SU-DHL-6 (cell line): ENCODE measurements around the gene ATP10A.

Experiments
- H2AFZ ChIP-seq: fragments of 200-600 bp; sonication (generic); 2 replicates; pipeline ENCODE4 v1.6.1; 2014; ENCODE audit warnings: low read depth, mild to moderate bottlenecking, moderate library complexity, mixed read lengths, antibody characterized with exemption, low read length; ENCODE audit not compliant: severe bottlenecking
- H3F3A ChIP-seq: fragments of 200-600 bp; shearing (Covaris generic); 2 replicates; pipeline ENCODE4 v1.6.0; 2016; ENCODE audit warnings: antibody characterized with exemption, mild to moderate bottlenecking; ENCODE audit not compliant: insufficient read depth
- H3K27ac ChIP-seq: fragments of 200-600 bp; sonication (generic); 2 replicates; pipeline ENCODE4 v1.5.1; 2016; ENCODE audit warnings: low read depth, mild to moderate bottlenecking, low read length, moderate library complexity, mixed read lengths
- H3K27me3 ChIP-seq: fragments of 200-600 bp; sonication (generic), shearing (Covaris generic); 2 replicates; pipeline ENCODE4 v1.6.0; 2014; ENCODE audit warnings: mild to moderate bottlenecking, low read length
- H3K36me3 ChIP-seq: fragments of 200-600 bp; sonication (generic); 2 replicates; pipeline ENCODE4 v1.6.1; 2014; ENCODE audit warnings: mild to moderate bottlenecking, low read length, mixed read lengths
- H3K4me2 ChIP-seq: fragments of 300-600, 200-600 bp; shearing (Covaris generic), sonication (generic); 2 replicates; pipeline ENCODE4 v1.6.0; 2014; ENCODE audit warnings: low read length, low read depth, mild to moderate bottlenecking; ENCODE audit not compliant: poor library complexity, severe bottlenecking
- H3K4me3 ChIP-seq: fragments of 200-600 bp; sonication (generic); 2 replicates; pipeline ENCODE4 v1.5.1; 2014; ENCODE audit warnings: antibody characterized with exemption, low read length, mild to moderate bottlenecking, mixed read lengths; ENCODE audit not compliant: insufficient read depth, poor library complexity, severe bottlenecking
- H3K79me2 ChIP-seq: fragments of 200-600 bp; sonication (generic); 2 replicates; pipeline ENCODE4 v1.6.1; 2014; ENCODE audit warnings: mild to moderate bottlenecking, low read length, moderate library complexity; ENCODE audit not compliant: insufficient read depth
- H3K9ac ChIP-seq: fragments of 200-600 bp; sonication (generic); 2 replicates; pipeline ENCODE4 v1.7.0; 2014; ENCODE audit warnings: mild to moderate bottlenecking, low read length
- H3K9me2 ChIP-seq: fragments of 200-600 bp; sonication (generic); replicated peaks from 2 replicates; pipeline ENCODE4 v1.6.1; 2014; ENCODE audit warnings: low read length; ENCODE audit not compliant: insufficient read depth
- H3K9me3 ChIP-seq: fragments of 200-600 bp; sonication (generic); 2 replicates; pipeline ENCODE4 v1.6.1; 2014; ENCODE audit warnings: low read length, mixed read lengths; ENCODE audit not compliant: insufficient read depth
- H4K20me1 ChIP-seq: fragments of 200-600 bp; sonication (generic); 2 replicates; pipeline ENCODE4 v1.6.1; 2014; ENCODE audit warnings: low read depth, mild to moderate bottlenecking, antibody characterized with exemption, low read length, moderate library complexity, mixed read lengths
- CTCF ChIP-seq: fragments of 200-600 bp; sonication (generic); IDR thresholded peaks from one replicate; pipeline ENCODE4 v1.5.1; 2017; ENCODE audit warnings: antibody characterized with exemption, mild to moderate bottlenecking, low read length, moderate library complexity; ENCODE audit not compliant: insufficient read depth, poor library complexity, severe bottlenecking
- EZH2phosphoT487 ChIP-seq: fragments of 200-600 bp; sonication (generic), shearing (Covaris generic); conservative IDR thresholded peaks from 2 replicates; pipeline ENCODE4 v1.6.1; 2018; ENCODE audit warnings: mild to moderate bottlenecking, antibody characterized with exemption, low read length, moderate library complexity, mixed read lengths

The ATP10A gene

GRCh38 chr15:25894371-25894902 lies 31.3 kb upstream of the ATP10A start:
- Histone ChIP-seq H3K4me3 (no peak overlapping the region), H3K9ac (no peak overlapping the region), H3K79me2 (no peaks in the 10 kb centered on the region), H3K9me3 (no peaks in the 10 kb centered on the region), H4K20me1 (no peaks in the 10 kb centered on the region), H3K36me3 (no peaks in the 10 kb centered on the region), H3K9me2 (no peaks in the 10 kb centered on the region), H3F3A (no peaks in the 10 kb centered on the region), H3K27me3 (no peaks in the 10 kb centered on the region), H2AFZ (no peak overlapping the region), H3K4me2 (no peak overlapping the region), H3K27ac (no peak overlapping the region)
- TF ChIP-seq EZH2phosphoT487: no peak
- no peak for TF ChIP-seq CTCF

- no peaks in the 10 kb centered on the region for H3F3A ChIP-seq
- H3K9me3 ChIP-seq: no peaks in the 10 kb centered on the region
- no peaks in the 10 kb centered on the region for H3K79me2 ChIP-seq
- no peaks in the 10 kb centered on the region for H3K9me2 ChIP-seq
- no peak overlapping the region for H3K4me2 ChIP-seq
- no peak overlapping the region for H3K27ac ChIP-seq
- no peak overlapping the region for H3K9ac ChIP-seq
- H3K4me3 ChIP-seq: no peak overlapping the region
- H3K36me3 ChIP-seq: no peaks in the 10 kb centered on the region
- TF ChIP-seq EZH2phosphoT487 (no peak), CTCF (no peak)
- no peak overlapping the region for H2AFZ ChIP-seq
- no peaks in the 10 kb centered on the region for H4K20me1 ChIP-seq
- no peaks in the 10 kb centered on the region for H3K27me3 ChIP-seq
Observed at GRCh38 chr15:25893596-25893995, 30.5 kb upstream of the ATP10A start.

- Histone ChIP-seq H3K79me2 (no peaks in the 10 kb centered on the region), H4K20me1 (no peaks in the 10 kb centered on the region), H2AFZ (no peak overlapping the region), H3K4me2 (no peak overlapping the region), H3K9me3 (no peaks in the 10 kb centered on the region), H3K4me3 (no peak overlapping the region), H3K27ac (no peak overlapping the region), H3K36me3 (no peaks in the 10 kb centered on the region), H3K9ac (no peak overlapping the region), H3K27me3 (no peaks in the 10 kb centered on the region), H3K9me2 (no peaks in the 10 kb centered on the region), H3F3A (no peaks in the 10 kb centered on the region)
- TF ChIP-seq CTCF (no peak), EZH2phosphoT487 (no peak)
Observed at GRCh38 chr15:25892126-25892525, 29.0 kb upstream of the ATP10A start.
